GM19467 (cell line): Measurements from ENCODE around the gene POLR2B.
"Not testable (repeated sequence)": the region's sequence is repeated elsewhere in the genome, so short reads cannot be mapped to it uniquely, and the experiment has no call there.

Source experiments
- ATAC-seq: cut with Tn5 transposase; IDR thresholded peaks from one replicate; pipeline ENCODE4 v1.9.1; 2021; ENCODE audit warnings: mild to moderate bottlenecking, moderate library complexity; ENCODE audit not compliant: unreplicated experiment

Gene POLR2B

GRCh38 chr4:57051095-57051494, 72.4 kb downstream of the POLR2B start:
- no peak for ATAC-seq

GRCh38 chr4:57051524-57051923, 72.8 kb downstream of the POLR2B start:
- no peak for ATAC-seq

GRCh38 chr4:57053508-57053907, 74.8 kb downstream of the POLR2B start:
- no peak for ATAC-seq

- no peak for ATAC-seq
These were observed 77.2 kb downstream of the POLR2B start for GRCh38 chr4:57055886-57056285.

GRCh38 chr4:57059890-57060716, 81.4 kb downstream of the POLR2B start:
- ATAC-seq = no peak

GRCh38 chr4:57060717-57061067, 82.0 kb downstream of the POLR2B start:
- not testable (repeated sequence) for ATAC-seq

- ATAC-seq = no peak
These were observed 82.7 kb downstream of the POLR2B start for GRCh38 chr4:57061395-57061794.

GRCh38 chr4:57063518-57063917, 84.8 kb downstream of the POLR2B start:
- ATAC-seq = no peak

GRCh38 chr4:57064120-57064519, 85.4 kb downstream of the POLR2B start:
- no peak for ATAC-seq

GRCh38 chr4:57064811-57065711, 86.4 kb downstream of the POLR2B start:
- no peak for ATAC-seq

- no peak for ATAC-seq
These were observed 87.2 kb downstream of the POLR2B start for GRCh38 chr4:57065730-57066482.

- ATAC-seq = no peak
These were observed 89.7 kb downstream of the POLR2B start for GRCh38 chr4:57068237-57068981.

GRCh38 chr4:57070461-57070860, 91.8 kb downstream of the POLR2B start:
- ATAC-seq = no peak

GRCh38 chr4:57071326-57071725, 92.6 kb downstream of the POLR2B start:
- no peak for ATAC-seq

GRCh38 chr4:57073559-57073958, 94.9 kb downstream of the POLR2B start:
- ATAC-seq = no peak

GRCh38 chr4:57074744-57075143, 96.0 kb downstream of the POLR2B start:
- ATAC-seq = no peak

- no peak for ATAC-seq
These were observed 96.7 kb downstream of the POLR2B start for GRCh38 chr4:57075367-57075766.

GRCh38 chr4:57076646-57077045, 98.0 kb downstream of the POLR2B start:
- ATAC-seq = no peak

GRCh38 chr4:57077550-57078343, 99.1 kb downstream of the POLR2B start:
- ATAC-seq = no peak
